Measurements from ENCODE around the gene CELSR1.

- TF ChIP-seq CTCF (IDR thresholded peaks at IDR 0.05) (no peak), POLR2A (IDR thresholded peaks at IDR 0.05) (no peak)
Observed at GRCh38 chr22:46360891-46361290, 176.5 kb downstream of the CELSR1 start.
